GM18868 (cell line): ENCODE measurements around the gene SPEM1.
A peak's percentile ranks its signal among the peaks of the same experiment; 100 is the strongest.

Experiments used
- ATAC-seq: cut with Tn5 transposase; IDR thresholded peaks from one replicate; pipeline ENCODE4 v1.9.1; 2021; ENCODE audit warnings: mild to moderate bottlenecking, moderate library complexity; ENCODE audit not compliant: unreplicated experiment

The SPEM1 gene

GRCh38 chr17:7417056-7417655 lies 3.0 kb upstream of the SPEM1 start:
- ATAC-seq = no peak

GRCh38 chr17:7418472-7419152 lies 1.5 kb upstream of the SPEM1 start:
- ATAC-seq = no peak

- ATAC-seq = no peak
These were observed 1.1 kb downstream of the SPEM1 start for GRCh38 chr17:7421186-7421585.

GRCh38 chr17:7423679-7424078 lies 3.6 kb downstream of the SPEM1 start:
- no peak for ATAC-seq

- no peak for ATAC-seq
These were observed 5.2 kb downstream of the SPEM1 start, which contains the start of gene SPEM2 for GRCh38 chr17:7425316-7425715. Gene SPEM2 (plus strand): TSS chr17:7425616. CDS start chr17:7425689, 73 bp downstream.

GRCh38 chr17:7425756-7426155 lies 5.6 kb downstream of the SPEM1 start:
- ATAC-seq = no peak

- no peak for ATAC-seq
These were observed 6.2 kb downstream of the SPEM1 start for GRCh38 chr17:7426203-7426863.

GRCh38 chr17:7426896-7427489 lies 6.9 kb downstream of the SPEM1 start:
- ATAC-seq = no peak

- ATAC-seq = no peak
These were observed 7.4 kb downstream of the SPEM1 start for GRCh38 chr17:7427549-7427948.

- no peak for ATAC-seq
These were observed 8.4 kb downstream of the SPEM1 start, which contains the start of gene SPEM3 for GRCh38 chr17:7428557-7428956. Gene SPEM3 (plus strand): TSS chr17:7428857. CDS start chr17:7428903, 46 bp downstream.

- ATAC-seq = no peak
These were observed 9.6 kb downstream of the SPEM1 start for GRCh38 chr17:7429722-7430121.

GRCh38 chr17:7431231-7431630 lies 11.1 kb downstream of the SPEM1 start:
- ATAC-seq = no peak

- ATAC-seq = no peak
These were observed 12.2 kb downstream of the SPEM1 start for GRCh38 chr17:7432296-7432695.

- peak; percentile 4 for ATAC-seq
These were observed 15.8 kb downstream of the SPEM1 start for GRCh38 chr17:7435676-7436555.

GRCh38 chr17:7436556-7437368 lies 16.6 kb downstream of the SPEM1 start:
- peak; percentile 38 for ATAC-seq

- no peak for ATAC-seq
These were observed 17.3 kb downstream of the SPEM1 start for GRCh38 chr17:7437369-7437863.

GRCh38 chr17:7437950-7438614 lies 18.0 kb downstream of the SPEM1 start:
- ATAC-seq = no peak

GRCh38 chr17:7438656-7439460 lies 18.7 kb downstream of the SPEM1 start:
- no peak for ATAC-seq
